Ramos (cell line): Measurements from ENCODE around the gene SETD2.
"Not testable (repeated sequence)": the region's sequence is repeated elsewhere in the genome, so short reads cannot be mapped to it uniquely, and the experiment has no call there.

Source experiments
- in situ Hi-C: fragments of 300-500 bp; cut with MboI; formaldehyde crosslinking; loops from one replicate; pipeline ENCODE4 v1.14.3; 2022; ENCODE audit warnings: low sequenced_read_pairs; ENCODE audit not compliant: unreplicated experiment

The SETD2 gene

DNA sequence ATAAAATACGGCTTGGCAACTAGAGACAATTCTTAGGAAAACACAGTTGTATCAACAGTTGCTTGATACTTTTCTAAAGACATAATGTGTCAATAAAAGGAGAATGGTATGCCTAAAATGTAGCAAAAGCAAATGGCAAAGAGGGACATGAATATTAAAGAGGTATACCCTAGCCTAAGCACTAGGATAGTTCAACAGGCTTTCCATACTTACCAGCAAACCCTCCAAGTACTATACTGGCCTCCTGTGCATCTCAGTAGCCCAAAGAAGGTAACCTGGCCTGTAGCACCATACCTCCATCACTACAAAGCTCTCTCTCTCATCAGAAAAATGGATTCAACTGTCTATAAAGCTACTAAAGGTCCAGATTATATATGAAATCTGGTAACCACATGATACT is 7.5 kb downstream of the SETD2 start:
- in situ Hi-C loops = no loop called here

DNA sequence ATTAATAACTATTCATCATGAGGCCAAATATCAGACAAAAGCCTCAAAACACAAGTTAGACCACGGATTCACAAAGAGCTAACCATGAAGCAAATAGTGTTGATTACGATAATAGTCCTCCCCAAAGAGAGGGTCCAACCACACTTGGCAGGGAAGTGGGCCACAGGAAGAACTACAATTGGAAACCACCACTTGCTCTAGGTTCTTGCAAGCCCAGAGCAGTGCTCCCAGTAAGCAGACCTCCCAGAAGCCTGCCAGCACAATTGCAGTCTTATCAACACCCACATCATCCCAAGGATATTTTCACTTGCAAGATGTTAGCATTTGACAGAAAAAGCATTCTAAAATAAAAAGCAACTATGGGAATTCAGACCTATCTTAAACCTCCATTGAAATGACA is 11.3 kb downstream of the SETD2 start:
- in situ Hi-C loops = no loop called here

DNA sequence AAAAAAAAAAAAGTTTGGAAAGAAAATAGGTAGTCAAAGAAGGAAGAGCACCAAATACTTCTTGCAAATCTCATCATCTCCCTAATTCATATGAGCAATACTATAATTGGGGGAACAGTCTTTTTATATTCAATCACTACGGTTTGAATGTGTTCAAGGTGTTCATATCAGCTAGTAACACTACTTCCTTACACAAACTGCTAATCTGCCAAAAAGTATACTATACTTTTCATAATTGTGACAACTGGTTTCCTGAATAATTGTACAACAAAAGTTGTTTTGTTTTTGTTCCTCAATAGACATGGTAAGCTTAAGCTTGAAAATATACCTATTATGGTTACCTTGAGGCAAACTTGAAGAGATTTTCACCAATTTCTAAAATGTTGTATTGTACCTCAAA is 12.1 kb downstream of the SETD2 start:
- in situ Hi-C loops = no loop called here

DNA sequence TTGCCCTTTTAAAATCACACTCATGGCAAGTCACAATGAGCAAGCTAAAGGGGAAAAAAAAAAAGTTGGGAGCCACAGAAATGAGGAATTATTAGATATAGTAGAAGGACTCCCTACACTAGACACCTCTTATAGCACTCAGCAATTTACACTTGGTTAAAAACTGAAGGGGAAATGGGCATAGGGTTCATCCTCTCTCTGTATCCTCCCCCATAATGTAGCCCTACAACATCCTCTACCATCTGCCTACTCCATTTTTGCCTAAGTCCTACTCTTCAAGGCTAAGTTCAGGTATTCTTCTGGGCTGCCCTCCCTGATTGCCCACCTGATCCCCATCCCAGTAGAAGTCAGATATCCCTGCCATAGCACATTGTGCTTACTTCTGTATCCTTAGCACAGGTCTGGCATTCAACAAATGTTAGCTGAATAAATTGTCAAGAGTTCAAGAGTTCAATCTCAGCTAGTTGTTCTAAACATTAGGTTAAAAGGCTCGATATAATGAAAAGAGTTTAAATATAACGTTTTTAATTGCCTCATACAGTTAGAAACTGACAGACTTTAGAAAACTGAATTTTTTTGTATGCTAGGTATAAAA is 14.5 kb downstream of the SETD2 start:
- in situ Hi-C loops = no loop called here

DNA sequence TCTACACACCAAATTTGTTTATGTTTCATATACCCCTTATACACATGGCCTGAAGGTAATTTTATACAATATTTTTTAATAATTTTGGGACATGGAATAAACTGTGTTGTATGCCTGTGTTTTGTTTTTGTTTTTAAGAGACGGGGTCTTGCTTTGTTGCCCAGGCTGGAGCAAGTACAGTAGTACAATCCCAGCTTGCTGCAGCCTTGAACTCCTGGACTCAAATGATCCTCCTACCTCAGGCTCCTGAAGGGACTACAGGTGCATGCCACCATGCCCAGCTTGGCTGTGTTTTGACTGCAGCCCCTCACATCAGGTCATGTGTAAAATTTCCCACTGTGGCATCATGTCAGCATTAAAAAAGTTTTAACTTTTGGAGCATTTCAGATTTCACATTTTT is 18.6 kb downstream of the SETD2 start:
- in situ Hi-C loops = no loop called here

DNA sequence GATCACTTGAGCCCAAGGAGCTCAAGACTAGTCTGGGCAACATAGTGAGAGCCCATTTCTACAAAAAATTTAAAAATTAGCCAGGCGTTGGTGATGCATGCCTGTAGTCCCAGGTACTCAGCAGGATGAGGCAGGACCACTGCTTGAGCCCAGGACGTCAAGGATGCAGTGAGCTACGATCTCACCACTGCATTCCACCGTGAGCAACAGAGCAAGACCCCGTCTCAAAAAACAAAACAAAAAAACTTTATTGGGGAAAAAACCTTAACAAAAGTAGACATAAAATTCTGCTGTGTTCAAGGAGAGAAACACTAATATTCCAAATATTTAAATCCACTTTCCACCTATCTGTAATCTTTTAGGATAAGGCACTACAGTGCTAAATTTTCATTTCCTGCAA is 20.8 kb downstream of the SETD2 start:
- in situ Hi-C loops = no loop called here

DNA sequence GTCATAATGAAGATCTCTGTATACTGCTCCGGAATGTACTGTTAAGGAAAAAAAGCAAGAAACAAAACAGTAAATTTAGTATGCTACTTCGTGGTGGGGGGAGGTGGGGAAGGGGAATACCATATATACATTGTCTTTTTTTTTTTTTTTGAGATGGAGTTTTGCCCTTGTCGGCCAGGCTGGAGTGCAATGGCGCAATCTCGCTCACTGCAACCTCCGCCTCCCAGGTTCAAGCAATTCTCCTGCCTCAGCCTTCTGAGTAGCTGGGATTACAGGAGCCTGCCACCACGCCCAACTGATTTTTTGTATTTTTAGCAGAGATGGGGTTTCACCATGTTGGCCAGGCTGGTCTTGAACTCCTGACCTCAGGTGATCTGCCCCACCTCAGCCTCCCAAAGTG is 21.4 kb downstream of the SETD2 start:
- in situ Hi-C loops = not testable (repeated sequence)

DNA sequence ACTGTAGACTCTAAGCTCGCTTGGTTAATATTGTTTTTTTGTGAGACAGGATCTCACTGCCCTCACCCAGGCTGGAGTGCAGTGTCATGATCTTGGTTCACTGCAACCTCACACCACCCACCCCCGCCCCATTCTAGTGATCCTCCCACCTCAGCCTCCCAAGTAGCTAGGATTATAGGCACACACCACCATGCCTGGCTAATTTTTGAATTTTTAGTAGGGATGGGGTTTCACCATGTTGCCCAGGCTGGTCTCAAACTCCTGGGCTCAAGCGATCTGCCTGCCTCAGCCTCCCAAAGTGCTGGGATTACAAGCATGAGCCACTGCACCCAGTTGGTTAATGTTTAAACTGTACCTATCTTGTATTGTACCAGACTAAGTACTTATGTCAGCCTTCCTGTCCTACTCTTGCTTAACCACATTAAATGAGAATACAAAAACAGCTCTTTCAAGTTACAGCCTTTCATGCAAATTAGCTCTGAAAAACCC is 22.9 kb downstream of the SETD2 start:
- in situ Hi-C loops = not testable (repeated sequence)

DNA sequence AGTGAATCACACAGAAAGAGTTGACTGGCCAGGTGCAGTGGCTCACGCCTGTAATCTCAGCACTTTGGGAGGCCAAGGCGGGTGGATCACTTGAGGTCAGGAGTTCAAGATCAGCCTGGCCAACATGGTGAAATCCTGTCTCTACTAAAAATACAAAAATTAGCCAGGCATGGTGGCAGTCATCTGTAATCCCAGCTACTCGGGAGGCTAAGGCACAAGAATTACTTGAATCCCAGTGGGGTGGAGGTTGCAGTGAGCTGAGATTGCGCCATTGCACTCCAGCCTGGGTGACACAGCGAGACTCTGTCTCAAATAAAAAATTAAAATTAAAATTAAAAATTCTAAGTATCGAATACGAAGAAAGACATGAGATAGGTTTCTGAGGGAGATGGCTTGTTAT is 23.4 kb downstream of the SETD2 start:
- in situ Hi-C loops = not testable (repeated sequence)

DNA sequence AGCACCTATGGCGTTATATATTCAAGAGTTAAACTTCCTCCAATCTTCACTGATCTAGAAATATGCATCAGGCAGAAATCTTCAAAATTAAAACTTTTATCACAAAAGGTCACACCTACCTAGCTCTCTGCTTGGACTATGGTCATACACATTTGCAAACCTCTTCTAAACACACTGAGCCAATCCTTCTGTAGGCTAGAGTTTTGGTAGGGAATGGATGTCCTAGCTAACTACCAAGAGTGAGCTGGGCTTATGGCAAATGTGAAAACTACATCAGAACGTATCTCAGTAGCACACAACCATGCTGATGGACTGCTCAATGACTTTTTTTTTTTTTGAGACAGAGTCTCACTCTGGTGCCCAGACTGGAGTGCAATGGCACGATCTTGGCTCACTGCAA is 29.6 kb downstream of the SETD2 start:
- in situ Hi-C loops = no loop called here

DNA sequence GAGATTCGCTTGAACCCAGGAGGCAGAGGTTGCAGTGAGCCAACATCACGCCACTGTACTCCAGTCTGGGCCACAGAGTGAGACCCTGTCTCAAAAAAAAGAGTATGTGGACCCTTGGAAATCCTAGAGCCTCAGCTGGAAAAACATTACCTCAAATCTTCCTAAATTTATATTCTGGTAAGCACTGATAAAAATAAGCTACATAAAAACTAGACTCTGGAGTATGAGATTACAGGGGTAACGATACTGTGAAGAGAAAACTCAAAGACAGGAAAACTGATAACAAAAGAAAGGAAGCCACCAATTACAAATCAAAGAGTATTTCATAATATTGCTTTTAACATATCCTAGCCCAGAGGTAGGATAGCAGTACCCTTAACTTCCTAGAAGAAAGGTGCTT is 30.3 kb downstream of the SETD2 start:
- in situ Hi-C loops = no loop called here

DNA sequence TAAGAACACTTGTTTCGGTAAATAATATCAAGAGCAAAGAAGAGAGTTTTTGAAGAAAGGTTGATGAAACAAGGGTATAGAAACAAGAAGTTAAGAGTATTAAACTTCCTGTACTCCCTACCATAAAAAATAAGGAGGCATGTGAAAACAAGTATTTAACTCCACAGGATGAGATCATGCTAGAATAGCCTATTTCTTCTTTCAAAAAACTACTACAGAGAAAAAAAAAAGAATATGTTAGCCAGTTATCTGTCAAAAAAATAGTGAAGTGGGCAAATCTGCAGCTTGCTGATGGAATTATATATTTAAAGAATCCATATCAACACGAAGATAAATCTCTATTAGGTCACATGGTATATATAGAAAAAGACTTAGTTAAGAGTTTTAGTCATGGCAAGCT is 33.4 kb downstream of the SETD2 start:
- in situ Hi-C loops = no loop called here

DNA sequence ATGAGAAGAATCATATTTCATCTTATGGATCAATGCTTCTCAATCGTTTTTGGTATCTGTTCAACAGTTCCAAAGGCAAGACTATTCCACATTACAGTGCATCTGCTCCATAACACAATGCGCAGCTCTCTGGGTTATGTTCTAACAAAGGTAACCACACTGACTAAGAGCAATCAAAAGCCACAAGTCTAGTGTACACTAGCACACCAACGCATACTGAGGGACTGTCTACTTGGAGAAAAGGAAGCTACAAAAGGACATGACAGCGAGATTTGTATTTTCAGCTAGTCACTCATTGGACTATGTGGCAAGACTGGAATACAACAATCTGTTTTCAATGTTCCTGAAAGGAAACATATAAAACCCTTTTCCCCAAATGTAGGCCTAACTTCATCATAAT is 35.8 kb downstream of the SETD2 start:
- in situ Hi-C loops = no loop called here

DNA sequence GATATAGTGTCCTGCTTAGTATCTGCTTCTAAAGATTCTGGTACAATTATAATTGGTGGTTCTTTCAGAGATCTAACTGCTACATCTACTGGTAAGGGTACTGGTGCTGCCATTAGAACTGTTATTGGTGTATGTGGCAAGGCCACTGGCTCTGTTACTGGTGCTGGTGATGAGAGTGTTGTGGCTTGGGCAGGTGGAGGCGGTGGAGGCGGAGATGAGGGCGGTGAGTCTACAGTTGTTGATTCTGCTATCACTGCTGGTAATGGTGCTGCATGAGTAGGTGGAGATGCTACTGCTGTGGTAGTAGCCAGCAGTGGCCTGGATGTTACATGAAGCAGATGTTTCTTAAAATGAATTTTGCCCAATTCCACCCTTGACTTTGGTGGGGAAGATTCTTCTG is 40.1 kb downstream of the SETD2 start:
- in situ Hi-C loops = no loop called here

DNA sequence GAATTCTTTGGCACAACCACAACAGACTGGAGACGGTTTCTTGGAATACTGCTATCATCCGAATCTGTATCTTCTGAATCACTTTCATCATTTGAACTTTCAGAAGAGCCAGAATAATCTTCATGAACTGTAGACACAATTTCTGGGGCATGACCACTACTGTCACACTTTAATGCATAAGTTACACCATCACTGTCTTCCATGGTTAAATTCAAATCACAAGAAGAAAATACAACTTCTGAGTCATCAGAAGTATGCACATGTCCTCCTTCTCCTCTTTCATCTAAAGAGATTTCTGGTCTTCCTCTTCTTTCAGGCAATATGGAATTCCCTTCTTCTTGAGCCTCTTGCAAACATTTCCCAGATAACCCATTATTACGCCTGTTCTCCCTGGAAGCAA is 42.5 kb downstream of the SETD2 start:
- in situ Hi-C loops = no loop called here

DNA sequence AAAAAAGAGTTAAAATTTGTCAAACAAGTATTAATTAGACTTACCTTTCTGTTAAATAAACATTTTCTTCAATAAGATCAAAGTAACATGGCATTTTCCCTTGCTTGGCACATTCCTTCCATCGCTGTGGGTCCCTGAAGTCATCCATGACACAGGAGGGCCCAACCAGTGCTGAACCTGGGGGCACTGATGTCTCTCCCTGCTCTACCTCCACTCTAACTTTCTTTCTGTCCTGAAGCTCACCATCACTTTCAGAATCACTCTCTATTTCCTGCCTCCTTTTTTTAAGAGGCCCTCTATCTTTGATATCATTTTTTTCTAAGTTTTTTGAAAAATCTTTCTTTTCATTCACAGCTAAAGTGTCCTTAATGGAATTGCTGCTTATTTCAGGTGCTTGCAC is 43.8 kb downstream of the SETD2 start:
- in situ Hi-C loops = no loop called here

DNA sequence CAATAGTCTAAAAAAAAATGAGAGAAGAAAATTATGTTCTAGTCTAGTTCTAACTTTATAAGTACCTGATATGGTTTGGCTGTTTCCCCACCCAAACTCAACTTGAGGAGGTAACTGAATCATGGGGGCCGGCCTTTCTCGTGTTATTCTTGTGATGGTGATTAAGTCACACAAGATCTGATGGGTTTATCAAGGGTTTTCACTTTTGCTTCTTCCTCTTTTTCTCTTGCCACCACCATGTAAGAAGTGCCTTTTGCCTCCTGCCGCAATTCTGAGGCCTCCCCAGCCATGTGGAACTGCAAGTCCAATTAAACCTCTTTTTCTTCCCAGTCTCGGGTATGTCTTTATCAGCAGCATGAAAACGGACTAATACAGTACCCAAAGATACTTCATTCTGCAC is 44.5 kb downstream of the SETD2 start:
- in situ Hi-C loops = not testable (repeated sequence)

DNA sequence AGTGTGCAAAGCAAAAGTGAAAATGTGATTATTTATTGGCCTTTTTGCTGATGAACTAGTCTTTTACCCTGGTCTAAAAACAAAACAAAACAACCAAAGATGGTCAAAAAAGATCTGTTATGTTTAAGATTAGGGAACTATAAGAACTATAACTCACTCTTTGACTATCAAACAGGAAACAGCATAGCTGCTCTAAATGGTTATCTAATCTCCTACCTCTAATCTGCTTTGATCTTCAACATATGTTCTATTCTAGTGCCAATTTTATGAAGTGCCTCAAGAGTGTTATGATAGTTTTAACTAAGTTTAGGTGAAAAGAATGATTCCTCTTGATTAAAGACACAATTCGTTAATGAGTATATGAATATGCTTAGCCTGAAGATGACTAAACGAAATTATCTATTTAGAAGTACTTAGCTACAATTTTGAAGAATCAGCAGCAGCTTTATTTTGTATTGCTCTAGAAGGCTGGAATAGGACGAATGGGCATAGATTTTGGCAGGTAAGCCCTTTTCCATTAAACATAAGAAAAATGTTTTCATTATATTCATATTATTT is 46.0 kb downstream of the SETD2 start:
- in situ Hi-C loops = no loop called here

DNA sequence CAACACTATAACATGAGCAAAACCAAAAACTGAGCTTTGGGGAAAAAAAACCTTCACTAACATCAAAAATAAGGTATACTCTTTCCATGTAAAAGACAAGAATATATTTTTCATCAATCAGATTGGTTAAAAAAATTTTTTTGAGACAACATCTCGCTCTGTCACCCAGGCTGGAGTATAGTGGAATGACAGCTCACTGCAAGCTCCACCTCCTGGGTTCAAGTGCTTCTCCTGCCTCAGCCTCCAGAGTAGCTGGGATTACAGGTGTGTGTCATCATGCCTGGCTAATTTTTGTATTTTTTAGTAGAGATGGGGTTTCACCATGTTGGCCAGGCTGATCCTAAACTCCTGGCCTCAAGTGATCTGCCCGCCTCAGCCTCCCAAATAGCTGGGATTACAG is 48.4 kb downstream of the SETD2 start:
- in situ Hi-C loops = not testable (repeated sequence)

DNA sequence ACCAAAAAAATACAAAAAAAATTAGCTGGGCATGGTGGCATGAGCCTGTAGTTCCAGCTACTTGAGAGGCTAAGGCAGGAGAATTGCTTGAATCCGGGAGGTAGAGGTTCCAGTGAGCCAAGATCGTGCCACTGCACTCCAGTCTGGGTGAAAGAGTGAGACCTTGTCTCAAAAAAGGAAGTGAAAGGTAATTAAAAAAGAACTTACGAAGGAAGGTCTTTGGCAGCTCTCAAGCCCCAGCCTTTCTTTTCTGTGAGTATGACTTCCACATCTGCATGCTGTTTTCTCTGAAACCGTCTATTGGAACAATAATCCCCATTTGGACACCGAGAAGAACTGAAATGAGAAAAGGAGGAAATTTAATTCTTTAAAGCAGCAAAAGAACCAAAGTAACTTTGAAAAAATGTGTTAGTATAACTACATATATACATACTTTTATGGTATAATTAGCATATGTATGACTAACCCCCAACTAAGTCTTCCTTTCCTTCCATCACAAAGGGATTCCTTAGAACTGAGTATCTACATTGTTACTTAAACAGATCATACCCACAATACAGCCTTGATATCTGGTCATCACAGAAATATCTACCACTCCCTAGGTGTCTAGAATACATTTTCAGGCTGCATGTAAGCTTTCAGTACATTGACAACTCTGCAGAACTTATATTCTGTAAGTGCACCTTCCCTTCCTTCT is 50.1 kb downstream of the SETD2 start:
- in situ Hi-C loops = no loop called here

DNA sequence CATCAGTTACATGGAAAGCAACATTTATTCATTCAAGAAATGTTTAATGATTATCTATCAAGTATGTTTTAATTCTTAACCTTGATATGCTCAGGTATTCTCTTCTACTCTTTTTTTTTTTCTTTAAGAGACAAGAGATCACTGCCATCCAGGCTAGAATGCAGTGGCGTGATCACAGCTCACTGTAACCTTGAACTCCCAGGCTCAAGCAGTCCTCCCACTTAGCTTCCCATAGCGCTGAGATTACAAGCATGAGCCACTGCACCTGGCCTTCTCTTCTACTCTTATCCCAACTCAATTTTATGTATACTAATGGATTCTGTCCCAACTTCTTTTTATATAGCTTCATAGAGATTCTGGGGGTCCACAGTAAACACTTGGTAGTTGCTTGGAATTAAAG is 50.9 kb downstream of the SETD2 start:
- in situ Hi-C loops = no loop called here

DNA sequence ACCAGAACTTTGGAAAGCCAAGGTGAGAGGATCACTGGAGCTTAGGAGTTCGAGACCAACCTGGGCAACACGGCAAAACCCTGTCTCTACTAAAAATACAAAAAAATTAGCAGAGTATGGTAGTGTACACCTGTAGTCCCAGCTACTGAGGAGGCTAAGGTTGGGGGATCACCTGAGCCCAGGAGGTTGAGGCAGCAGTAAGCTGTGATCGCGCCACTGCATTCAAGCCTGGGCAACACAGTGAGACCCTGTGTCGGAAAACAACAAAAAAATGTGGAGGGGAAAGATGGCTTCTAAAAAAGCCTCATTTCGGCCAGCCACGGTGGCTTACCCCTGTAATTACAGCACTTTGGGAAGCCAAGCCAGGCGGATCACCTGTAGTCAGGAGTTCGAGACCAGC is 54.5 kb downstream of the SETD2 start:
- in situ Hi-C loops = no loop called here
